ENCODE data around the gene GABBR2.

Gene GABBR2

DNA sequence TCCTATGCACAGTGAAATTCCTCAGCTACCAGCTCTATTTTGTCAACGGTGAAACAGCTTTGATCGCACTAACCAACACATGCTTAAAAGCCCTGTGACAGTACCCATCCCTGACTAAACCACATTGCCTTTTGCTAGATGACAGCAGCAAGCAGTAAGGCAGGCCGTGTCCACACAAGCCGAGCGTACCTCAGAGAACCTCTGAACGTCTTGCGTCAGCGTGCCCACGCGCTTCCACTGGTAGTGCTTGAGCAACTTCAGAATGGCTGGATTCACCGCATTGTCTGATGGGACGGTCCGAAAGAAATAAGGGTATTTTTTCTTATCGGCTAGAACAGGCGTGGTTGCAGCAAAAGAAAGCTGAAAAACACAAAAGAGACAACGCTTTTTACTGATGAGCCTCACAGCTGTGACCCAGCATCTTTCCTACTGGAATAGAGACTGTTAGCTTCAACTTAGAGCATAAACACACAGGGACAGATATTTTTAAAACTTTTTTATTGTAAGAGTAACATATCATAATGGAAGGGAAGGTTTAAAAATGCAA lies 167.0 kb downstream of the GABBR2 start:
- DNase-seq (ENCODE audit: low spot score): no peak

DNA sequence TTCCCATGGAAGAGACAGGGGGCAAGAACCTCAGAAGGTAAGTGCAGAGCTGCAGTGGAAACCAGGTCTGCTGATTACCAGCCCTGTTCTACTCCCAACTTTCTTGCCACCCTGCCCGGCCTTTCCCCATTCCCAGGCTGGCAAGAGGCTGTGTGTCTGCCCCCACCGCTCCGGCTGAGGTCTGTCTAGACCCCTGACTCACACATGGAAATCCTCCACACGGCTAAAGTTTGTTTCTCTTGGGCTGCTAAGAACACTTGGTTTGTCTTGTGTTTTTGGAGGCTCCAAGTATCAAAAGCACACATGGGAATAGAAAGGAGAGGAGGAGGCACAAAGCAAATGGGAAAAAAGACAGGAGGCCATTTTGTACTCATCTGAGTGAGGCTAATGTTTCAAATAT lies 168.3 kb downstream of the GABBR2 start:
- no peak for DNase-seq (ENCODE audit: low spot score)

GRCh38 chr9:98539954-98540353 lies 168.8 kb downstream of the GABBR2 start:
- DNase-seq (ENCODE audit: low spot score): no peak

DNA sequence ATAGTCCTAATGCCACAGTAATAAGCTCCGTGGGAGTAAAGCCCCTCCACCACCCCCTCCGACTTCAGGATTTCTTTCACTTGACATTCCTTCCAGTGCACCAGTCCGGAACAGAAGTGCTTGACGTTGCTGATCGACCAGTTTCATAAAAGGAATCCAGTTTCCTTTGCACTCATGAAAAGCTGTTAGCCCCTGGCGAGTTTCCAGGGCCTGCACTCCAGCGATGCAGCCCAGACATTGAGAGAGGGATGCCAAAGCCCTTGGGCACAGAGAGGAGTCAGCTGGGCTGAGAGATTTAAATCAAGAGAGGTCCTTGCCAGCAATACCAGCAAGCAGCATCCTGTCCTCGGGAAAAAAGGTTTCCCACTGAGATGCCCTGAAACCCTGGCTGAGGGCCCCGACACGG lies 170.1 kb downstream of the GABBR2 start:
- DNase-seq (ENCODE audit: low spot score): no peak

- DNase-seq (ENCODE audit: low spot score): no peak
Observed at GRCh38 chr9:98538203-98538602, 170.5 kb downstream of the GABBR2 start.

DNA sequence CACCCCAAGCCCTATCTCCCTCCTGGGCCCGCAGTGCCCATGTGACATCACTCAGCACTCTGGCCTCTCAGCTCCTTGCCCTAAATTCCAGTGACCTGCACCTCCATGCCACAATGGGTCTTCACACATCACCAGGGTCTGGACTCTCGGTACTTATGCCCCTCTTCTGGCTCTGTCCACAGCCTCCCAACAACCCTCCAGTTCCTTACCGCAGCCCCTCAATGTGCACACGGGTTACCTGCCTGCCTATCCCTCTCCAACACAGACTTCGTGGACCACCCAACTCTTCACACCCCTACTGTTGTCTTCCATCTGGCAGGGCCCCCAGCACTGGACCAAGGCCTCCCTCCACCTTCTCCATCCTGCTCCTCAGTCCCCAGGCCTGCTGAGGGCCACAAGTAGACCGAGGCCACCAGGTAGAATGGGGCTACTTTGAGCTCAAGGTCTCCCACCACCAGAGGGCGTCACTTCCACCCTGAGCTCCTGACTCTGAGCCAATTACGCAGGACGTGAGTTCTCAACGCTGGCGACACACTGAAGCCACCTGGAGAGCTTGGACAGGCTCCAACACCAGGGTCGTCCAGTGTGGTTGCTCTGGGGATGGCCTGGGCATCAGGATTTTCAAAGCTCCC lies 172.1 kb downstream of the GABBR2 start:
- DNase-seq (ENCODE audit: low spot score): no peak

DNA sequence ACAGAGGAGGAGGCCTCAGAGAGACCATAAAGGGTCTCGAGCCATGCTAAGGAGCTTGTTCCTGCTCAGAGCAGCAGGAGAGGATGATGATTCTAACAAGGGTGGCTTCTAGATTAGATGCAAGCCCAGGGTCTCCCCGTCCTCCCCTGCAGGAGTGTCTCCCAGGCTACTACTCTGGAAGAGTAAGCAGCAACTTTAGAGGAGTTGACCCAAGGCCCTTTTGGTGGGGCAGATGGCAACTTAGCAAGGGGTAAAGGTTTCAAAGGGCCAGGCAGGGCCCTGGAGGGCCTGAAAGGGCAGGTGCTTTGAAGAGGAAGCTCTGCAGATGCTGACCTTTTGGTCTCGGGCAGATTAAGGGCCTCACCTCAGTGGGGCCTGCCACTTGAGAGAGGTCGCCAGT lies 174.9 kb downstream of the GABBR2 start:
- no peak for DNase-seq (ENCODE audit: low spot score)

DNA sequence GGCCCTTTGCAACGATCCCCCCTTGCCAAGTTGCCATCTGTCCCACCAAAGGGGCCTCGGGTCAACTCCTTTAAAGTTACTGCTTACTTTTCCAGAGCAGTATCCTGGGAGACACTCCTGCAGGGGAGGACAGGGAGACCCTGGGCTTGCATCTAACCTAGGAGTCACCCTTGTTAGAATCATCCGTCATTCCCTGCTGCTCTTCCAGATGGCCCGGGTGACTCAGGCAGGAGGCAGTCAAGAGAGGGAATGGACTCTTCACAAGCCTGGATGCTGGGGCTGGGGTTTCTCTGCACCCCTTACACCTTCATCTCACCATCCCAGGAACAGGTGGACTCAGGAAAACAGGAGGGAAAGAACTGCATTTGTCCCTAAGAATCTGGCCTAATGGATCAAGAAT lies 175.6 kb downstream of the GABBR2 start:
- no peak for DNase-seq (ENCODE audit: low spot score)

DNA sequence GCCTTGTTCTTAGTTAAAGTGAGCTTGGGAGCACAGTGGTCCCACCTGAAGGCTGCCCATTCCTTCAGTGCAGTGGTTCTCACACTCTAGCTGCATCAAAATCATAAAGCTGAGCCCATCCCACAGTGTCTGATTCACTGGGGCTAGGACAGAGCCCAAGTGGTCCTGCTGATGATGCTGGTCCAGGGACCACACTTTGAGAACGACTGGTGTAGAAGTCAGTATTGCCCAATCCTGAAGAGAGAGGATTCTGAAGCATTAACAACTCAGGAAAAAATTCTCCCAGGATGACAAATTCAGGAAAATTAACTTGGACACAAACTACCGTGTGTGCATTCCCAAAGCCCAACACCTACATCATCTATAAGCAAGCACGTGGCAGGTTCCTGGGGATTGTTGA lies 176.2 kb downstream of the GABBR2 start:
- no peak for DNase-seq (ENCODE audit: low spot score)

GRCh38 chr9:98532147-98532546 lies 176.6 kb downstream of the GABBR2 start:
- DNase-seq (ENCODE audit: low spot score): no peak

DNA sequence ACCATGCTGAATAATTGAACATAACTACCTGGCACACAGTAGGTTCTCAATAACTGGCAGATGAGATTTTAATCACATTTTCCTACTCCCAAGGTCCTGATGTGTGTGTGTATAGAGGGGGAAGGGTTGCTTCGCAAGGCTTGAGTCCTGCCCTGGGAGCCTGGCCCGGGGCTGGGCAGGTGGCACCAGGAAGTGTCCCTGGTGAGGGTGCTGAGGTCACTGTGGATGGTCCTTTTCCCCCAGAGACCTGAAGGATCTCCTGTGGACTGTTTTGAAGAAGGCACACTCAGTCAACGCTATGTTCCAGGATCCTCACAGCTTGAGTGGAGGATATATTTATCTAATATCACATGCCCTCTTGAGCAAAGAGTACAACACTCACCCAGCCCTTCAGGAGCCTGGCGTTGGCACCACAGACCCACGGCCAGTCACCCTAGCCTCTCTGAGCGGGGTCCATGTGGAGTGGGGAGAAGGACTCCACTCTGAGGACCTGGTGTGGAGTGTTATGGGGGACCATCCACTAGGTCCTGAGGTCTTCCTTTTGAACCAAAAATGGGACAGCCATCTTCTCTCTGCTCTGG lies 177.8 kb downstream of the GABBR2 start:
- DNase-seq (ENCODE audit: low spot score): no peak

GRCh38 chr9:98530275-98530674 lies 178.5 kb downstream of the GABBR2 start:
- DNase-seq (ENCODE audit: low spot score): no peak

GRCh38 chr9:98529841-98530240 lies 178.9 kb downstream of the GABBR2 start:
- no peak for DNase-seq (ENCODE audit: low spot score)

DNA sequence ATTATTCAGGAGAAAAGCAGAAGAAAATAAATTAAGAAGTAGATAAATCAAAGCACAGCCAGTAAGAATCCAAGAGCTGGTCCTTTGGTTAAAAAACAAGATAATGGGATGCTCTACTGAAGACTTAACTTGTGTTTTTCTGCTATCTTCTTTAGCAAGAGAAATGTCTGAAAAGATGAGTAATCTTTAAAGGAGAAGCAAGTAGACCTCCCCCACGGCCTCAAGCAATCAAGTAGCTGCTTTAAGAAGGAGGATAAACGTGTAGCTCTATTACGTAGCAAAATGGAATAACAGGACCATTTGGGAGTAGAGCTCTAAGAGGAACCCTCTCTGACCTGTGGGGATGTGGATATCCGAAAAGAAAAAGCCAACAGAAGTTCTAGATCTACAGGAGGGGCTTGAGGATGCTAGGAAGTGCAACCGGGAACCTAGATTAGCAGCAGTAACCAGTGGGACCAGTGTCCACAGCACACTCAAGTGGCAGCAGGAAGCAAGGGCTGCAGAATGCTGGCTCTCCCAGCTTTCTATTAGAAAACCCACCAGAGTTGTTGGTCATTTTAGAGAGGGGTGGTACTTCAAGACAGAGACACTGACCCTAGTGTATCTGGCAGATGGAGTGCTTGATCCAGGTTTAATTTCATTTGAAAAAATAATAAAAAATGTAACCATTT lies 185.4 kb downstream of the GABBR2 start:
- no peak for DNase-seq (ENCODE audit: low spot score)

DNA sequence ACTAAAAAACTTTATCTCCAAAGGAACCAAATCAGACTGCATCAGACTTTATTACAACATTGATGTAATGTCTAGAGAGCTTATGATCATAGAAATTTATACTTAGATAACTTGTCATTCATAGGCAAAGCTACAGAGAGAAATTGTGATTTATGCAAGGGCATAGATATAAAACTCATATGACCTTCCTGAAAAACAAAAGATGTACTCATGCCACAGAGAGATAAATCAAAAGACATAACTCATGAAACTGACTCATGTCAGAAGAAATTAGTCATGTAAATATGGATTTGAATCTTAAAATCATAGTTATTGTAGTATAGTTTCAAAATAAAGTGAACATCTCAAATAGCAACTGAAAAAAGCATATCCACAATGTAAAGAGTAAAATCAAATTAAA lies 186.2 kb downstream of the GABBR2 start:
- no peak for DNase-seq (ENCODE audit: low spot score)

- DNase-seq (ENCODE audit: low spot score): no peak
Observed at GRCh38 chr9:98521141-98521540, 187.6 kb downstream of the GABBR2 start.

DNA sequence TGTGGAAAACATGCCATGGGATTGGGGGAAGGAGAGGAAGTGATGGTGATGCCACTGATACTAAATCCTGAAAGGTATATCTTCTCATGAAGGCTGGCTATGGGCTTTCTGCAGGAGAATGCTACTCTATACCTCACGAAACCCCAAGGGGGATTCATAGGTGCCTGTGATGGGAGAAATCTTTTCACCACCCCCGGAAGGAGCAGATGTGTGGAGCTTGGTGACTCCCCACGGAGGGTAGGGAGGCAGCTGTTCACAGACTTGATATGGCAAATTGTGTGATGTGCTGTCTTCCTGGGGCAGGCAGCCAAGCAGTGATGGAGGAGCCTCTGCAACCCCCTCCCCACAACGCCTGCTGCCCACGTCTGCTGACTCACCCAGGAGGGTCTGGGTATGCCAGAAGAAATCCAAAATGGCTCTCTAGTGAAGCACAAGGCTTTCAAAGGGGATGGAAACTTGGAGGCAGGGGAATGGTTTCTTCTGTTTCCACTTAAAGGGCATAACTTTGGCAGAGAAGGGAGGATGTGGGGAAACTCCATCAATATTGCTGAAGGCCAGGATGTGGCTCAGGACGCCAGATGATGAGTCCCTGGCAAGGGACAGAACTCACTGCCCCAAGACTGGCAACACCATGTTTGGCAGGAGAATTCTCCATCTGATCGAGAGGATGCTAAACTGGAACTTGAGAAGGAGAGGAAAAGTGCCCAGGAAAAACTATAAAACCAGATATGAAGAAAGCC lies 188.3 kb downstream of the GABBR2 start:
- DNase-seq (ENCODE audit: low spot score): no peak

- no peak for DNase-seq (ENCODE audit: low spot score)
Observed at GRCh38 chr9:98519641-98520040, 189.1 kb downstream of the GABBR2 start.

DNA sequence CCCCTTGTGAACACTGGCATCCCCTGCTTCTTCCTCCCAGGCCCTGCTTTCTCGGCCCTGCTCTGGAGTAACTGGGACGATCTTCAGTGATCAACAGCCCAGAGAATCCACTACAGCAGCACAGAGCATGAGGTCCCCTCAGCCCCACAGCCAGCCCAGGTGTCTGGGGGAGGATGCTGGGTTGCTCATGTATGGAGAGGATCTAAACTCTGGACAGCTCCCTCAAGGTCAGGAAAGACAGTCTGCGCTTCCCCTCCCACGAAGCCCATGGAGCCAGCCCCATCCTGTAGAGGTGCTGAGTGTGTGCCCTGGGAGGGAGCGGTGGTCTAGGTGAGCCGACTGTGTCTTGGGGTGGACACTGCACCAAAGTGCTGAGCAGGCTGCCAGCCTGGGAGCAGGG lies 190.2 kb downstream of the GABBR2 start:
- no peak for DNase-seq (ENCODE audit: low spot score)

GRCh38 chr9:98517761-98518160 lies 191.0 kb downstream of the GABBR2 start:
- no peak for DNase-seq (ENCODE audit: low spot score)

GRCh38 chr9:98516897-98517503 lies 191.7 kb downstream of the GABBR2 start:
- DNase-seq (ENCODE audit: low spot score): no peak

GRCh38 chr9:98516205-98516896 lies 192.4 kb downstream of the GABBR2 start:
- DNase-seq (ENCODE audit: low spot score): no peak

Measured in Ammon's horn (tissue), 1 donor.